UCSD-AML1 (cell line): ENCODE measurements around the gene NUP50.

ENCODE experiments used
- DNase-seq: peaks from one replicate; lab custom pipeline; 2025; ENCODE audit not compliant: unreplicated experiment; lab: John Stamatoyannopoulos, UW

Gene NUP50

DNA sequence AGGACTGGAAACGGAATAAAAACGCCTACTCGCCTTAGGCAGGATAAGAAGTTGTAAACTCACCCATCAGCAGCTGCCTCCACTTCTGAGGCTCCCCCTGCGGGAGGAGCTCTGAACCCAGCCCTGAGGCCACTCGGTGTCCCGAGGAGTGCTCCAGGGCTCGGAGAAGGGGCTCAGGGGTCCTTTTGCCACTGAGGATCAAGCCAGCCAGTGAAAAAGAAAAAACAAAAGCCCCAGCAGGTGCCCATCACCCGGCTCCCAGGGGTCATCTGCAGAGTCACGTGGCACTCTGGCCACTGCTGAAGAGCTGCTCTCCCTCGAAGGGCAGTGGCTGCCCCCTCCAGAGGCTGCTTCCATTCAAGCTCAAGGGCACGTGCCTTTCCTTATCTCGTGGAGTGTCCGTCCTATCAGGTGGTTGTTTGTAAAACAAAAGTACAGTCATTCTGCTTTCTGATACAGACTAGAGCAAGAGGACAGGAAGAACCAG, 29.0 kb downstream of the NUP50 start:
- DNase-seq, result no peak

DNA sequence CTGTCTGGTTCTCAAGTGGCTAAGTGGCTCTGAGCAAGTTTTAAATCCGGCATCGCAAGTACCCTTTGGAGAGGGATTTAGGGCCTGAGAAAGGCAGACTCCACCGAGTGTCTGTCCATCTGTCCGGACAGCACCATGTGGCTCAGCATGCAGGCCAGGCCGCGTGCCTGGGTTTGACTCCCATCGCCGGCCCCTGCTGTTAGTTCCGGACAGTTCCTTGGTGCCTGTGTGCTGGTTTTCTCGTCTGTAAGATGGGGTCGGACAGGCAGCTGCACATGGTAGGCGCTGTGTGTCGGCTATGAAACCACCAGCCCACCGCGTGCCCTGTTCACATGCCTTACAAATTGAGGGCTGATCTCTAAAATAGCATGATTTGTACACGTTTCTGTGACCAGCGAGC, 31.0 kb downstream of the NUP50 start:
- no peak for DNase-seq

DNA sequence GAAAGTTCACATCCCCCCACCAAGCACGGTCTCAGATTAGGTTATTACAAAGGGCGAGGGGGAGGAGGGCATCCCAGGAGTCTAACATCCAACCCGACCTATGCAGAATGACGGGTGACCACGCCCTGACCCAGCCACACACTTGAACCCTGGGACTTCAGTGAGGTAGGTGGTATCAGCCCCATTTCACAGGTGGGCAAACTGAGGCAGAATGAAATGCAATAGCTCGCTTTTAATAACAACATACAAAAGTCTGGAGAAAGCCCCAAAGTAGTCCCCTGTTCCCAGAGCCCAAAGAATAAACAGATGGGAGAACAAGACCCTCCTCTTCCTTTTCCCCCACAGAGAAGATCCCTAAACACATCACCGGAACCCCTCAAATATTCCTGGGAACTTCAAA, 31.9 kb downstream of the NUP50 start:
- no peak for DNase-seq

DNA sequence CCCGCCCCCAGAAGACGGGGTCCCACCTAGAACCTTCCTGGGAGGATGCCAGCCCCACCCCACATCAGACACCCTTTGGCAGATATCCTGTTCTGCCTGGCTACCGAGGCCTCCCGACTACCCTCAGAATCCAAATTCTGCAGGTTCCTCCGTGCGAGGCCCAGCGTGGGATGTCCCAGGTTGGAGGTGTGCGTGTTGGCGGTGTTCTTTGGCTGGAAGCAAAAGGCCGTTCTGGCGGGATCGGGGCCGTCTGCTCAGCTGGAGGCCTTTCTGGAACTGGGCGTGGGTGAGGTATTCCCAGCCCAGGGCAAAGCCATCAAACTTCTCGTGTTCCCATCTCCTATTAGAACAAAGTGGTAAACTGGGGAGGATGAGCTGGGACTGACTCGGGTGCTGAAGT, 32.6 kb downstream of the NUP50 start:
- no peak for DNase-seq

DNA sequence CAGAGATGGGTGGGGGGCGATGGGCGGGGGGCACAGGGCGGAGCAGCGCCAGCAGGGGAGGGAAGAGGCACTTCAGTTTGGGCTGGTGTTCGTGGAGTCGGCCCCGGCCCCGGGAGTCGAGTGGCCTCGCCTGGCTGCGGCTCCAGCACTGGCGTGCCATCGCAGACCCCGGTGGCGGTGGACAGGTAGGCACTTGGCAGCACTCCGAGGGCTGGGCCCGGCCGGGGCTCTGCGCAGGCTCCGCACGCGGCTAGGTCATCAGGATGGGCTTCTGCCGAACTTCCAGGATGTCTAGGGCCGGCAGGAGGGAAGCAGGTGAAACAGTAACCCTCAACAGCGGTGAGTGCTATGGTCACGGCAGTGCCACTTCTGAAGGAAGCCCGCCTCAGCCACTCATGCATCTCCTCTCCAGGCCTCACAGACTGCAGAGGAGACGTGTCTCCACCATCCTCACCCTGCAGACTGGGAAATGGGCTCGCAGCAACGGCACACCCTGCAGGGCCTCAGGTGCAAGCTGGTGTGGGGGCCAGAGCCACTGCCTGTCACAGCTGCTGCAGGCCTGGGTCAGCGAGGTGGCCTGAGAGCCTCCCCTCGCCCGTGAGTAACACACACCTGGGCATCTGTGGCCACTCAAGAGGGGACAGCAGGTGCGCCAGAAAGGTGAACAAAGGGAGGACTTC, 33.3 kb downstream of the NUP50 start:
- DNase-seq, result no peak

DNA sequence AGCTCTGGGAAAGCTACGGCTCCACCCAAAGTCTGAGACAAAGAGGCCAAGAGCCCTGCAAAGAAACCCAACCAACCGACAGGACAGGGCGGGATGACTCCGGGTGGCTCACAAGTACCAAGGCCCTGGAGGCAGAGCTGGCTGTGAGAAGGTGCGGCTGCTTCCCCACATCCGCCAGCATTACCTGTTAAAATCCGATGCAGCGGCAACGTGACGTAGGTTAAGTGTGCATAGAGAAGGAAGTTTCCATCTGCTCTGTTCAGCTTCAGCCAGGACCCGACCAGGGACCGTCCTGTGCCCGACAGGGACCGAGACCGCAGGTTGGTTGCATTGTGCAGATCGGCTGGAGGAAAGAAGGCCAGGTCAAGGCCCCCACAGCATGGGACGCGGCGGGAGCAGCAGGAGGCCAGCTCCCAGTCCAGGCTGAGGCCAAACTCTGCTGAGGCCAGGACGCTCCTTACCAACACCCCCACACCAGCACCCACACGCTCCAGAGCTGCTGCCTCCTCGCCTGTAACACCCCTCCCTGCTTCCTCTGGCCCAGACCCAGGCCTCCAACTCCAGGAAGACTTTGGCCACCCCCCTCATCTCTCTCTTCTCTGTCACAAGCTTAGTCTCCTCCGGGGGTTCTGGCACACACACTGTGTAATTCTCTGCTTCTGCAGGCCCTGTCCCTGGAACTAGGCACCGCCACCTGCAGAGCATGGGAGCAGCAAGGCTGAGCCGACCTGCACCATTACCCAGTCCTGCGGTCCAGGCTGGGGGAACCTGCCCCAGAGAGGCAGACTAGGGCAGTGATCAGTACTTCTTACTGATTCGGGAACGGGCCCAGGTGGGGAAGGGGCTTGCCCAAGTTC, 34.1 kb downstream of the NUP50 start:
- DNase-seq, result no peak

DNA sequence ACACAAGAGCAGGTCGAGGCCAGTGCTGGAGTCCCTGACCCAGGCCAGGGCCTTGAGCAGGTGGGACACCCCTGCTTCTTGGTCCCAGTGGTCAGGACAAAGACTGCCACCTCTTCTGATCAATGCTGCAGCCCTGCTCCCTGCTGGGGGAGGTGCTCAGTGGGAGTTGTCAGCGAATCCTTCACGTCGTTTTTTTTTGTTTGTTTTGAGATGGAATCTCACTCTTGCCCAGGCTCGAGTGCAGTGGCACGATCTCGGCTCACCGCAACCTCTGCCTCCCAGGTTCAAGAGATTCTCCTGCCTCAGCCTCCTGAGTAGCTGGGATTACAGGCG, 34.7 kb downstream of the NUP50 start:
- DNase-seq, result no peak

DNA sequence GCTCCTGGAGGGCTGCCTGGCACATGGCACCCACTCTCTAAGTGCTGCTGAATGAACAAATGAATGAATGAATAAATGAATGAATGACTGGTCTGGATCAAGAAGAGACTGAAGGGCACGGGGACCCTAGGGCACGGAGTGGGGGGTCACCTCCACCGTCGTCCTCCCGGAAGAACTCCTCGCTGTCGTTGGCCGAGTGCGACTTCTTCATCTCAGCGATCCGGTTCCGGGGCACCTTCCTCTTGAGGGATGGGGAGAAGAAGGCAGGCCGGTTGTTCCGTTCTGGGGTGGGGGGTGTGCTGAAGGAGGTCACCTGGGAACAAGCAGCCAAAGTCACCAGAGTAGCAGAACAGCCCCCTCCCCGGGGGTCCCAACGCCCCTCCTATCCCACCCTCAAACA, 36.0 kb downstream of the NUP50 start:
- no peak for DNase-seq

DNA sequence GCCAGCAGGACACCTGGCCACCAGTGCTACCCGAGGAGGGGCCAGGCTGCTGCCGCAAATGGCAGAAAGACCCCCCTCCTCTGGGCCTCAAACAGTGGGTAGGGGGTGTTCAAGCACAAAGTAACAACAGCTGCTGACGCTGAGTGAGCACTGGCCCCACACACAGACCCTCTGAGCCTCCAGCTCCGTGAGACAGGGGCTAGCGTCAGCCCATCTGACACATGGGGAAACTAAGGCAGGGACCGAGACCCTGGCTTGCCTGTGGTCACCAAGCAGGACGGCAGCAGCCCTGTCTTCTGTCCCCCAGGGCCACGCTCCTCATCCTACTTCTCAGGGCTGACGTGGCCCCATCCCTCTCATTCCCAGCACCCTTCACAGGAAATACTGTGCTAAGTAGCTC, 36.5 kb downstream of the NUP50 start:
- no peak for DNase-seq

DNA sequence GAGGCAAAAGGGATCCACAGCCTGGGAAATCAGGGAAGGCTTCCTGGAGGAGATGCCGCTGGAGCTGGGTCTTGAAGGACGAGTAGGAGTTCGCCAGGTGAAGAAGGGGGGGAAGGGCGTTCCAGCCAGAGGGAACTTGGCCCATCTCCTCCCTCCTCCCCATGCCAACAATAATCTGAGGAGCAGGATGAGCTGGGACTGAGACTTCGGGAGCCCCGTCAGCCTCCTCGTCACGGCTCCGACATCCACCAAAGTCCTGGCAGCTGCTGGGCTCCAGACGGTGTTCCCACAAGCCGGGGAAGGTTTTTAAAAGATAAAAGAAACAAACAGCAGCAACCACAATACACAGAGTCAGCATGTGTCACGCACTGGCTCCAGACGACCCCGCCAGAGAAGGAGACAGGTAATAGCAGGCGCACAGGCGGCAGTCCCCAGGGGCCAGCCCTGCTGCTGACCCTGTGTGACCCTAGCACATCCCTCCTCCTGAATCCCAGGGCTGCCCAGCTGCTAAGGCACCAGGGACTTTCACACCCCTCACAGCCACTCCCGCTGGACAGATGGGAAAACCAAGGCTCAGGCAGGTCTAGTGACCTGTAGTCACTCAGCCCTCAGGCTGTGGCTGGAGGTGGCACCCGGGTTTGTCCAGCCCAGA, 37.3 kb downstream of the NUP50 start:
- DNase-seq, result no peak

DNA sequence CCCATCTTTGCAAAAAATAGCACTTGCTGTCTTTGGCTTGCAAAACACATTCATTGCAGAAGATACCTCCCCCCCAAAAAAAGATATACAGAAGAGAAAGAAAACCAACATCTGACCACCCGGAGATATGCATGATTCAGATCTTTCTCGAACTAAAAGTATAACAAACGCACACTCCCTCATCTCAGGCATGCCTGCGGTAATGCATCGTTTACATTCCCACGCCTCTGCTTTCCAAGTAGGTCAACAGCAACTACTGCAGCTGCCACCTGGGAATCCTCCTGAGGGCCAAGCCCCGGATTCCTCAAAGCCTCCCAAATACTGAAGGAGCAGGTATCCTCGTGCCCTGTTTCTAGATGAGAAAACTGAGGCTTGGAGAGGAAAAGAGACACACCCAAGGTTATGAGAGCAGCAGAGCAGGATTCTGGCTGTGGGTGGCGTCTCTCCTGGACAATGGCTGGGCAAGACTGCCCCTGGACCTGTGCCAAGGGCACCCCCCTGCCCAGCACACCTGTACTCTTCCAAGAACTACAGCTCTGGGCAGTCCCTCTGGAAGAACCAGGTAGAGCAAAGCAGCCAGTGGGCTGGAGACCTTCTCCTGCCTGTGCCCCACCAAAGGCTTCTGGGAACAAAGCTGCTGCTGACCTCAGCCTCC, 38.1 kb downstream of the NUP50 start:
- DNase-seq, result no peak

DNA sequence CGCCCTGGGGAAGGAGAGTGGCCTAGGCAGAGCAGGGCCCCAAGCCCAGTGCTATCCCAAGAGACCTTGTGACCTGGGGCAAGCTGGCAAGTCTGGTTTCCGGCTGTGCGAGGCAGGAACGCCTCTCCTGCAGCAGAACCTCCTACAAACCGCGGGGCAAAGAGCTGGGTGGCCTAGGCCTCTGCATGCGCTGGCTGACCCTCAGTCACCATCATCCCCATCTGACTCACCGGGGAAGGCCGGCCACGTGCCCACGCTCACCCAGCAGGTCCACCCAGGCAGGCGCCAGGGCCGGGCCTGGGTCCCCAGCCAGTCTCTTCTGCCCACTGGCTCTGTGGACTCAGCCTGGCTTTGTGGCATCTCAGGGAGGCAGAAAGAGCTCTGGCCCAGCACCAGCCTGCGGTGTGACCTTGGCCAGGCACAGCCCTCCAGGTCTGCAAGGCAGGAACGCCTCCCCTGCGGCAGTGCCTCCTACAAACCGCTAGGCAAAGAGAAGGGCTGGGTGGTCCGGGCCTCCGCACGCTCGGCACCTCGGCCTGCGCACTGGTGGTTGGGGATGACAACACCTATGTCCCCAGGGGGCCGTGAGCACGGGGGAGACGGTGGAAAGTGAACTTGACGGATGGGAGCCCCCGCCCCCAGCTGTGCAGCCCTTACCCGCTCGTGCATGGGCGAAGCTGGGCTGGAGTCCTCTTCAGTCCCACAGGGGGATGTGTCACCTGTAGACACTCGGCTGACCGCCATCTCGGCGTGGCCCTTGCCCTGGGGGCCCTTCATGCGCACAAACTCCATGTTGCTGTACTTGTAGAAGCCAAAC, 38.8 kb downstream of the NUP50 start:
- no peak for DNase-seq

DNA sequence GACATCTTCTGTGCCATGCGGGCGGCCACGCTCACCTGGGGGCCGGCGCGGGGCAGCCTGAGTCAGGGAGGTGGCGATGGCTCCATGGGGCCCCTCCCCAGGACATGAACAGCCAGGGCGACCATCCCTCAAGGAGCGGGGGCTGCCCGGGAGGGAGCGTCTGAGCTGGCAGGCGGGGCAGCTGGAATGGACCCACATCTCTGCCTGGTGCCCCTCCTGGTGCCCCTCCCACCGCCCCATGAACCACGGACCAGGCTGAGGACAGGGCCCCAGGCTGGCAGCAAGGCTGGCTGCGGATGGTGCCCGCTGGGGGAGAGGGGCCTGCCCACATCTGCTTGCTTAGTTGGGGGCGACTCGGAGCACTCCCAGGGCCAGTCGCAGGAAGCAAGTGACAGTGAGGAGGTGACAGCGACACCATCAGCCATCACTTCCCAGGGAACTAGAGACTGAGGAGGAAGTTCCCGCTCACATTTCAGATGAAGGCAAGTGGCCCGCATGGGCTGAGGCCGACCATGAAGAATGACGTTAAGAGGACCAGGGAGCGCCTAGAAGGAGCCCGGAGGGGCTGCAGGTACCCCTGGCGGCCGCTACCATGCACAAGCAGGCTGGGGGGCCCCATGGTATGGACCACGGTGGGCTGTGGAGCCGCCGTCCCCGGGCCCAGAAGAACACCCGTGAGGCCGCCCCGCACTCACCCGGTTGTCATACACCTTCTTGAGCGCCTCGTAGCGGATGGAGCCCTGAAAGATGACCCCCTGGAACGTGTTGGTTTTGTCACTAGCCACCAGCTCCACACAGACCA, 39.6 kb downstream of the NUP50 start:
- no peak for DNase-seq

DNA sequence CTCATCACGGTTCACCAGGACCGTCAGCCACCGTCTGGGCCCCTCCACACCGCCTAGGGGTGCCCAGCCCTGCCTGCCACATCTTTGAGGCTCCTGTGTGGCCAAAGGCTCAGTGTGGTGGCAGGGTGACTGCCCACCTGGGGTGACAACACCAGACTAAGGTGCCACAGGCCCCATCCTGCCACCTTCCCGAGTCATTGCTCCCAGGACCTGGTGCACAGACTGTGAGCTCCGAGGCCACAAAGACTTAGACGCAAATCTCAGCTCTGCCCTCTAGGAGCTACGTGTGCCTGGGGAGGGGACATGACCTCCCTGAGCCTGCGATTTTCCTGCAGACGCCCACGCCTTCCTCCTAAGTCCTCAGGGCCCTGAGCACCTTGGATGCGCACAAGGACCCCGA, 40.5 kb downstream of the NUP50 start:
- DNase-seq, result no peak

DNA sequence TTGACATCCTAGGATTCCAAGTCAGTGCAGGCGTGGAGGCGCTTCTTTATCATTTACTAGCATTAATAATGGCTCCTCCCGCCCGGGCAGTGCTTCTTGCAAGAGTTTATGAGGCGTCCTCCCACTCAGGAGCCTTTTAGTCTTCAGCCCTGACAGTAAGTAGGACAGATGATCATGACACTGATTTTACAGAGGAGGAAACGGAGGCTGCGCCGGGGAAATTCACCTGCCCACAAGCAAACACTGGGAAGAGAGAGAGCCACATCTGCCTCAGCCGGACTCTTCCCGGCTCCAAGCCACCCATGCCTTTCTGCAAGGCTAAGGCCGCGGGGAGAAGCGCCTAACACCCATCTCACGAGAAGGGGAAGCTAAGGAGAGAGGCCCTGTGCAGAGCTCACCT, 41.1 kb downstream of the NUP50 start:
- DNase-seq, result no peak

DNA sequence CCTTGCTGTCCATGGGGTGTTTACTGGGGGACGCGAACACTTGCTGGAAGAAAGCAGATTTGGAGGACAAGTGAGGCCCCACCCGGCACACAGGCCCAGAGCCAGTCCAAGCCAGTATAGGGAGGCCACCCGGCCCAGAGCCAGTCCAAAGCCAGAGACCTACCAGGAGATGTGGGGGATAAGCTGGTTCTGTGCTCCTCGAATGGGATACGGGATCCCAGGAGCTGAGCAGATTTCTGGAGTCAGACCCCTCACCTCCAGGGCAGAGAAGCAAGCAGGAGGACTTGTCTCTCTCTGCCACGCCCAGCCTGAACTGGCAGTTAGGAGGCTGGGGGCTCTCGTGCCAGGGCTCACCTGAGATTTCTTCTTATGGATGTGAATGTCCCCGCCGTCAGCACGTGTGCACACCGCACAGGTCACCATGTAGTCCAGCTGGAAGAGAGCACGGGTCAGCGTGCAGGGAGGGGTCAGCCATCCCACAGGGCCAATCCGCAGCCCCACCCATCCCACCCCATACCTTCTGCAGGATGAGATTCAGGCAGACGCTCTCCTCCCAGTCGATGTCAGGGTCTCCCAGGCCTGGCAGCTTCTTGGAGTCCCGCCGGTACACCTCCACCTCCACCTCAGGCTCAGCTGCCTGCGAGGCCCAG, 41.7 kb downstream of the NUP50 start:
- no peak for DNase-seq

DNA sequence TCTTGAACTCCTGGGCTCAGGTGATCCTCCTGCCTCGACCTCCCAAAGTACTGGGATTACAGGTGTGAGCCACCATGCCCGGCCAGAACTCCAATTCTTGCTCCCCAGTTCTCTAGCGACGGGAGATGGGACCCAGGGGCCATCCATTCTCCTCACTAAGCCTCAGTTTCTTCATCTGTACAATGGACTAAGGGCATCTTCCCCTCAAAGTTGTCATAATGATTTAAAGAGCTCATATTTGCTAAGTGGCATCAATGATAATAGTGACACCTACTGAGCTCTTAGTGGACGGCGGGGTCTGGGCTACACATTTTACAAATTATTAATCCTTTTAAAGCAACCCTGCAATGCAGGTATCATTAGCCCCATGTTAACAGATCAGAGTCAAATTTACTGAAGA, 42.5 kb downstream of the NUP50 start:
- DNase-seq, result no peak

DNA sequence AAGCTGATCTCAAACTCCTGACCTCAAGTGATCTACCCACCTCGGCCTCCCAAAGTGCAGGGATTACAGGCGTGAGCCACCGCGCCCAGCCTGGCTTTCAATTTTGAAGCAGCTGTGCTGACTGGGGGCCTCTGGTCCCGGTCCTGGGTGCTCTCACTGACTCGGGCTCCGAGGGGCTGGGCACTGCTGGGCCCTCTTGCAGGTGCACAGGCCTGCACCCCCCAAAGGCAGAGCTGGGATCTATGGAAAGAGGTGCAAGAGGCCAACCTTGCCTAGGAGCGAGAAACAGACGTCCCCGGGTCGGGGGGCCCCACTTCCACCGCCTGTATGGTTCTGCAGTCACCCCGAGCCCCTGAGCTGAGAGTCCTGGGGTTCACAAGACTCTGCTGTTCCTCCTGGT, 43.8 kb downstream of the NUP50 start:
- DNase-seq, result no peak

DNA sequence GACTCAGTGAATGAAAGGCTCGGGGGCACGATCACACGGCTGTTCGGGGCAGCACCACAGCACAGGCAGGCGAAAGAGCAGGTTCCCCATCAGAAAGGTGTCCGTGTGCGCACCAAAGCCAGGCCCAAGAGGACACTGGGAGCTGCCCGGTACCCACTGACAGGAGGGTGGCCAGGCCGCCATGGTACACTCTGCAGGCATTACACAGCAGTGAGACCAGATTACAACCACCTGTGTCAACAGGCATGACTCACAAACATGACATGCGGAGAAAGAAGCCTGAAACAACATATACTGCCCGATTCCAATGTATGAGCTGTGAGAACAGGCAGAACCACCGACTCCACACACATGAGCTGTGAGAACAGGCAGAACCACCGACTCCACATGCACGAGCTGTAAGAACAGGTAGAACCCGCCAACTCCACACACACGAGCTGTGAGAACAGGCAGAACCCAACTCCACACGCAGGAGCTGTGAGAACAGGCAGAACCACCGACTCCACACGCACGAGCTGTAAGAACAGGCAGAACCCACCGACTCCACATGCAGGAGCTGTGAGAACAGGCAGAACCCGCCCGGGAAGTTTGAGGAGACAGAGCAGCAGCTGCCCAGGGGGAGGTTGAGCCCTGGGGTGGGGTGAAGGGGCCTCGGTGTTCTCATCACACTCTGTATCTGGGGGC, 44.4 kb downstream of the NUP50 start:
- DNase-seq, result no peak
